HG03025 (cell line): ENCODE data around the gene PRAMEF7.
"Not testable (repeated sequence)": the region's sequence is repeated elsewhere in the genome, so short reads cannot be mapped to it uniquely, and the experiment has no call there.

ENCODE experiments used
- ATAC-seq: cut with Tn5 transposase; IDR thresholded peaks from one replicate; pipeline ENCODE4 v1.9.1; 2021; ENCODE audit warnings: mild to moderate bottlenecking, moderate library complexity; ENCODE audit not compliant: unreplicated experiment, low FRiP score

The PRAMEF7 gene

GRCh38 chr1:12916310-12916709 is at the start of gene PRAMEF7:
PRAMEF7 (plus strand) TSS chr1:12916610; CDS start chr1:12917693, 1,083 bp downstream.
- ATAC-seq: not testable (repeated sequence)

- ATAC-seq: not testable (repeated sequence)
Observed at GRCh38 chr1:12878453-12878852, 38.0 kb upstream of the PRAMEF7 start.

- ATAC-seq: not testable (repeated sequence)
Observed at GRCh38 chr1:12886101-12886500, 30.3 kb upstream of the PRAMEF7 start, which contains the start of gene PRAMEF4. PRAMEF4 (minus strand) TSS chr1:12886201; CDS start chr1:12883394, 2,807 bp downstream.

GRCh38 chr1:12898170-12898569 is 18.2 kb upstream of the PRAMEF7 start, which contains the start of gene PRAMEF10:
PRAMEF10 (minus strand) TSS chr1:12898270; CDS start chr1:12895847, 2,423 bp downstream.
- not testable (repeated sequence) for ATAC-seq

- not testable (repeated sequence) for ATAC-seq
Observed at GRCh38 chr1:12899186-12899585, 17.2 kb upstream of the PRAMEF7 start.

- not testable (repeated sequence) for ATAC-seq
Observed at GRCh38 chr1:12903793-12904572, 12.4 kb upstream of the PRAMEF7 start.

GRCh38 chr1:12921749-12922148 is 5.3 kb downstream of the PRAMEF7 start:
- not testable (repeated sequence) for ATAC-seq

- ATAC-seq: not testable (repeated sequence)
Observed at GRCh38 chr1:12924368-12924767, 8.0 kb downstream of the PRAMEF7 start.

GRCh38 chr1:12947480-12947879 is 31.1 kb downstream of the PRAMEF7 start, which contains the start of gene PRAMEF6:
PRAMEF6 (minus strand) TSS chr1:12947580; CDS start chr1:12942518, 5,062 bp downstream.
- not testable (repeated sequence) for ATAC-seq
